GM12801 (cell line): ENCODE results near the gene HELZ2.

ENCODE experiments used
- TF ChIP-seq, protein P1 (sequence below): IDR thresholded peaks from one replicate; pipeline ENCODE4 v1.5.1; 2011; ENCODE audit warnings: control low read depth; ENCODE audit not compliant: insufficient read length; ENCODE audit errors: extremely low read depth

HELZ2 gene

GRCh38 chr20:63556873-63557478, 17.1 kb downstream of the HELZ2 start:
- TF ChIP-seq, protein P1, sequence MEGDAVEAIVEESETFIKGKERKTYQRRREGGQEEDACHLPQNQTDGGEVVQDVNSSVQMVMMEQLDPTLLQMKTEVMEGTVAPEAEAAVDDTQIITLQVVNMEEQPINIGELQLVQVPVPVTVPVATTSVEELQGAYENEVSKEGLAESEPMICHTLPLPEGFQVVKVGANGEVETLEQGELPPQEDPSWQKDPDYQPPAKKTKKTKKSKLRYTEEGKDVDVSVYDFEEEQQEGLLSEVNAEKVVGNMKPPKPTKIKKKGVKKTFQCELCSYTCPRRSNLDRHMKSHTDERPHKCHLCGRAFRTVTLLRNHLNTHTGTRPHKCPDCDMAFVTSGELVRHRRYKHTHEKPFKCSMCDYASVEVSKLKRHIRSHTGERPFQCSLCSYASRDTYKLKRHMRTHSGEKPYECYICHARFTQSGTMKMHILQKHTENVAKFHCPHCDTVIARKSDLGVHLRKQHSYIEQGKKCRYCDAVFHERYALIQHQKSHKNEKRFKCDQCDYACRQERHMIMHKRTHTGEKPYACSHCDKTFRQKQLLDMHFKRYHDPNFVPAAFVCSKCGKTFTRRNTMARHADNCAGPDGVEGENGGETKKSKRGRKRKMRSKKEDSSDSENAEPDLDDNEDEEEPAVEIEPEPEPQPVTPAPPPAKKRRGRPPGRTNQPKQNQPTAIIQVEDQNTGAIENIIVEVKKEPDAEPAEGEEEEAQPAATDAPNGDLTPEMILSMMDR: no peak

- TF ChIP-seq, protein P1: no peak
Measured at GRCh38 chr20:63555661-63556381, 18.2 kb downstream of the HELZ2 start.

DNA sequence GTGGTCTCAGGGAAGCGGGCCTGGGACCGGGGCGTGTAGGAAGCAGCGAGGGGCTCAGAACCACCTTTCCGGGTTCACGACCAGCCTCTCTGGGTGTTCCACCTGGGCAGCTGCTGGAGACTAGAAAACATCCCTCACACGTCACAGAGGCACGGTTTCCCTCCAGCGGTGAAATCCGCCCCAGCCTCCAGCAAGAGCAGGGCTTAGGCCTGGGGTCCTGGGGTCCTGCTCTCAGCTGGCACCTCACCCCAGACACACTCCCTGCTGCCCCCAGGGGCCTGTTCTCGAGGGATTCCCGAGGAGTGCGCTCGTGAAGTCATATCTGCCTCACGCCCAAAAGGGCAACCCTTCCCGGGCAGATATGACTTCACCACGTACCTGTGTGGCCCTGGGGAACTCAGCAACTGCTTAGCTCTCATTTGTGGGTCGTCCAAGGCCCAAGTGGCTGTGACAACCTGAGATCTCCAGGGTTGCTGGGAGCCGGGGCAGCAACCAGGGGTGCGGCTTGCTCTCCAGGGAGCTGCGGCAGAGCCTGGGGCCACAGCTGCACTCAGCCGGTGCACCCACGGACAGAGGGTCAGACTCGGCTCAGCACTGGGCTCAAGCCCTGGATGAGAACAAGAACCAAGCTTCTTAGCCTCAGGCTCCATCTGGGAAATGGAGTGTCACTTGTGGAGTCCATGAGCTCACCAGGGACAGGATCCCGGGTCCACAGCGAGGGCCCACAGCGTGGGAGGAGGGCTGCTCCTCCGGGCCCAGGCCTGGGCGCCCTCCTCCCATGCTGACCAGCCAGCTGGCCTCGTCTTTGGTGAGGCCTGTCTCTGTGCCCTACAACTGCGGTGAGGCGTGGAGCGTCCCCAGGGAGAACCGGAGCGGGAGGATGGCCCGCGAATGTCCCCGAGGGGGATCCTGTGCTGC, 19.4 kb downstream of the HELZ2 start:
- TF ChIP-seq, protein P1: no peak

GRCh38 chr20:63553933-63554290, 20.1 kb downstream of the HELZ2 start, which contains the start of gene FNDC11:
FNDC11 (plus strand) TSS chr20:63554159; CDS start chr20:63555664, 1,505 bp downstream.
- TF ChIP-seq, protein P1: no peak

DNA sequence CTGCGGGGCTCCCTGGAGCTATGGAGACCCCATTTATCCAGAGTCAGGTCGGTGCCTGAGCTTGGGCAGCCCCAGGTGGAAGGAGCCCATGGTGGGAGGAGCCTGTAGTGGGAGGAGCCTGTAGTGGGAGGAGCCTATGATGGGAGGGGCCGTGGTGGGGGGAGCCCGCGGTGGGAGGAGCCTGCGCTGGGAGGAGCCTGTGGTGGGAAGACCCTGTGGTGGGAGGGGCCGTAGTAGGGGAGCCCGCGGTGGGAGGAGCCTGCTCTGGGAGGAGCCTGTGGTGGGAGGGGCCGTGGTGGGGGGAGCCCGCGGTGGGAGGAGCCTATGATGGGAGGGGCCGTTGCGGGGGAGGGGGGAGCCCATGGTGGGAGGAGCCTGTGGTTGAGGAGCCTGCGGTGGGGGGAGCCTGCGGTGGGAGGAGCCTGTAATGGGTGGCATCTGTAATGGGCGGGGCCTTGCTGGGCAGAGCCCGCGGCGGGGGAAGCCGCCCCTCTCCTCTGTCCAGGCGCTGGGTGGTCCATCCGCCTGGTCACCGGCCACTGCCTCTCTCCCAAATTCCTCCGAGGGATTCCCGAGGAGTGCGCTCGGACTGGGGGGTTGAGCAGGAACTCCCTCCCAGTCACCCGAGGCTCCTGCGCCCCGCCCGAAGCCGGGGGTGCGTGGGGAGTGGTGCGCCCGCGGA, 20.6 kb downstream of the HELZ2 start:
- TF ChIP-seq, protein P1: no peak

DNA sequence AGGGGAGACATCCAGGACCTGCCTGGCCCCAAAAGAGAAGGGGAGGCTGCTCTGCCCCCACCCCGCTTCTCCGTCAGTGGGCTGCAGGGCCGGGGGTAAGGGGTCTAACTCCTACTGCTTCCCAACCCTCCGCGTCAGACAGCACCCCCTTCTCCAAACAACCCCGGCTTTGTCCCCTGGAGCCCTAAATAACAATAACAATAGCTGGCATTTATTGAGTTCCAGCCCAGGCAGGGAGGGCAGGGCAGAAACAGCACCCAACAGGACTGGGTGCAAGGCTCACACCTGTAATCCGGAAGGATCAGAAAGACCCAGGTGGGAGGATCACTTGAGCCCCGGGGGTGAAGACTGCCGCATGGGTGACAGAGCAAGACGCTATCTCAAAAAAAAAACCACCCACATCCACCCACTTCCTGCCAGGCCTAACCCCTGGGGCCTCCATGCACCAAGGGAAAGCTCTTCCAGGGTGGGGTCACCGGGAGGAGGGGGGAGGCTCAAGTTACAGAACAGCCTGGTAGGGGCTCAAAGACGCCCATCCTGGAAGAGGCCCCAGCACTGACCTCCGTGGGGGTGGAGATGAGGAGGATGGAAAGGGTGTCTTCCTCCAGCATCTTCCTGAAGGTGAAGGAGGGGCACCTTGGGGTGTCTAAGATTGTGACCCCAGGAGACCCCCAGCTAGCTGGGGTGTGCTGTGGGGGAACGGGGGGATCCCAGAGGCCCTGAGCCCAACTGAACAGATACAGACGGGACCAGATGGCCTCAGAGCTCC, 21.4 kb downstream of the HELZ2 start:
- TF ChIP-seq, protein P1: no peak
